IMR-90 (cell line): ENCODE data around the gene ZNF485.

Experiments used
- BHLHE40 ChIP-seq: fragments of 150-350 bp; IDR thresholded peaks from 2 replicates; pipeline ENCODE4 v1.6.1; 2016; ENCODE audit warnings: mild to moderate bottlenecking, low read depth, low read length
- CEBPB ChIP-seq: IDR thresholded peaks from 2 replicates; pipeline ENCODE4 v1.6.1; 2012; ENCODE audit warnings: low read depth, low read length, improper control_type of control experiment
- CHD1 ChIP-seq: IDR thresholded peaks from 2 replicates; pipeline ENCODE4 v1.6.1; 2012; ENCODE audit warnings: low read depth, low read length, improper control_type of control experiment
- CTCF ChIP-seq: conservative IDR thresholded peaks from 2 replicates; pipeline ENCODE4 v1.5.1; 2012; ENCODE audit warnings: mild to moderate bottlenecking, low read depth, low read length, improper control_type of control experiment
- MAFK ChIP-seq: IDR thresholded peaks from 2 replicates; pipeline ENCODE4 v1.6.1; 2012; ENCODE audit warnings: low read depth, low read length, improper control_type of control experiment
- MAZ ChIP-seq: IDR thresholded peaks from 2 replicates; pipeline ENCODE4 v1.6.1; 2012; ENCODE audit warnings: low read depth, mild to moderate bottlenecking, low read length, improper control_type of control experiment, moderate library complexity, borderline replicate concordance
- POLR2A ChIP-seq: IDR thresholded peaks from 2 replicates; pipeline ENCODE4 v1.6.1; 2012; ENCODE audit warnings: mild to moderate bottlenecking, low read depth, low read length
- RAD21 ChIP-seq: IDR thresholded peaks from 2 replicates; pipeline ENCODE4 v1.6.1; 2012; ENCODE audit warnings: low read length, improper control_type of control experiment
- RCOR1 ChIP-seq: IDR thresholded peaks from 2 replicates; pipeline ENCODE4 v1.6.1; 2012; ENCODE audit warnings: mild to moderate bottlenecking, low read length, improper control_type of control experiment; ENCODE audit not compliant: insufficient replicate concordance
- RFX5 ChIP-seq: IDR thresholded peaks from 2 replicates; pipeline ENCODE4 v1.8.0; 2012; ENCODE audit warnings: low read depth, mild to moderate bottlenecking, low read length, moderate library complexity
- SMC3 ChIP-seq: fragments of 150-350 bp; IDR thresholded peaks from 2 replicates; pipeline ENCODE4 v1.6.1; 2016; ENCODE audit warnings: low read depth, mild to moderate bottlenecking, antibody characterized with exemption, low read length, moderate library complexity
- TF ChIP-seq, protein P1 (sequence below): fragments of 150-350 bp; IDR thresholded peaks from 2 replicates; pipeline ENCODE4 v1.6.1; 2016; ENCODE audit warnings: low read depth, mild to moderate bottlenecking, low read length, moderate library complexity, borderline replicate concordance

DNA sequence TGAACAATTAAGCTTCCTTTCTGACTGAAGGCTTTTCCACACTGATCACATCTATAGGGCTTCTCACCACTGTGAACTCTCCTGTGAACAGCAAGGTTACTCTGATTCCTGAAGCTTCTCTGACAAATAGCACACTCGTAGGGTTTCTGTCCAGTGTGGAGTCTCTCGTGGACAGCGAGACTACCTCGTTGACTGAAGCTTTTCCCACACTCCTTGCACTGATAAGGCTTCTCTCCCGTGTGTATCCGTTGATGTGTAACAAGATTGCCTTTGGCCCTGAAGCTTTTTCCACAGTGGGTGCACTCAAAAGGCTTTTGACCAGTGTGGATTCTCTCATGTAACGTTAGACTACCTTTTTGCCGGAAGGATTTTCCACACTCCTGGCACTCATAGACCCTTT is 38.0 kb downstream of the ZNF485 start:
- TF ChIP-seq CTCF (no peak), CEBPB (no peak), RFX5 (no peak), POLR2A (no peak), RCOR1 (no peak), RAD21 (no peak), SMC3 (no peak), BHLHE40 (no peak), MAZ (no peak), CHD1 (no peak), MAFK (no peak)
- TF ChIP-seq, protein P1, sequence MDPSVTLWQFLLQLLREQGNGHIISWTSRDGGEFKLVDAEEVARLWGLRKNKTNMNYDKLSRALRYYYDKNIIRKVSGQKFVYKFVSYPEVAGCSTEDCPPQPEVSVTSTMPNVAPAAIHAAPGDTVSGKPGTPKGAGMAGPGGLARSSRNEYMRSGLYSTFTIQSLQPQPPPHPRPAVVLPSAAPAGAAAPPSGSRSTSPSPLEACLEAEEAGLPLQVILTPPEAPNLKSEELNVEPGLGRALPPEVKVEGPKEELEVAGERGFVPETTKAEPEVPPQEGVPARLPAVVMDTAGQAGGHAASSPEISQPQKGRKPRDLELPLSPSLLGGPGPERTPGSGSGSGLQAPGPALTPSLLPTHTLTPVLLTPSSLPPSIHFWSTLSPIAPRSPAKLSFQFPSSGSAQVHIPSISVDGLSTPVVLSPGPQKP: no peak
